CD8-positive, alpha-beta memory T cell (primary cell): Measurements from ENCODE around the gene SLC16A2. TPM values are rescaled to one million over a fixed set of nuclear protein-coding genes. Genes with fewer than 3 reads are reported as not detected.
A peak's percentile ranks its signal among the peaks of the same experiment; 100 is the strongest.

Experiments
- CTCF ChIA-PET: fragments of 350-600 bp; sonication (Branson Sonifier 250); formaldehyde crosslinking; loops from one replicate; lab custom pipeline; 2021; ENCODE audit warnings: antibody characterized with exemption; lab: Charles Lee
- POLR2A ChIA-PET: fragments of 350-600 bp; sonication (Branson Sonifier 250); formaldehyde crosslinking; loops from one replicate; lab custom pipeline; 2021; ENCODE audit warnings: antibody characterized with exemption; lab: Charles Lee
- DNase-seq, 5 donors: peaks; one replicate each; pipeline versions ENCODE4 v3.0.0 to v3.0.0-alpha.2; 2020 to 2022; ENCODE audit warnings: mixed read lengths in 1 of 5
- H3K27ac ChIP-seq: one replicate; pipeline ENCODE4 v1.7.0; 2013; ENCODE audit warnings: low read depth, mild to moderate bottlenecking, low read length, moderate library complexity
- H3K27me3 ChIP-seq: 2 replicates; pipeline ENCODE4 v1.7.0; 2013; ENCODE audit warnings: low read length, mild to moderate bottlenecking; ENCODE audit not compliant: insufficient read depth, poor library complexity, severe bottlenecking
- H3K36me3 ChIP-seq: 2 replicates; pipeline ENCODE4 v1.7.0; 2013; ENCODE audit warnings: mild to moderate bottlenecking, low read length, moderate library complexity; ENCODE audit not compliant: insufficient read depth
- H3K4me1 ChIP-seq: 2 replicates; pipeline ENCODE4 v1.7.0; 2013; ENCODE audit warnings: mild to moderate bottlenecking, low read length, moderate library complexity; ENCODE audit not compliant: insufficient read depth
- H3K4me3 ChIP-seq: 2 replicates; pipeline ENCODE4 v1.7.0; 2013; ENCODE audit warnings: mild to moderate bottlenecking, low read length
- H3K9me3 ChIP-seq: 2 replicates; pipeline ENCODE4 v1.7.0; 2013; ENCODE audit warnings: mild to moderate bottlenecking, low read length
- H3K27ac Mint-ChIP-seq, 8 donors: one replicate each; pipeline ENCODE4 v1.8.0; 2020 to 2021; ENCODE audit warnings: mixed read lengths in 8 of 8, mild to moderate bottlenecking in 6 of 8, inconsistent platforms in 3 of 8, moderate library complexity in 3 of 8
- H3K27me3 Mint-ChIP-seq, 2 donors: one replicate each; pipeline ENCODE4 v1.8.0; 2020 to 2021; ENCODE audit warnings: mixed read lengths in 2 of 2, mild to moderate bottlenecking in 1 of 2, moderate library complexity in 1 of 2
- H3K36me3 Mint-ChIP-seq, 3 donors: one replicate each; pipeline ENCODE4 v1.8.0; 2020 to 2021; ENCODE audit warnings: mixed read lengths in 3 of 3, inconsistent platforms in 1 of 3, mild to moderate bottlenecking in 1 of 3
- H3K4me1 Mint-ChIP-seq, 3 donors: one replicate each; pipeline ENCODE4 v1.8.0; 2020 to 2021; ENCODE audit warnings: mixed read lengths in 3 of 3, inconsistent platforms in 1 of 3, mild to moderate bottlenecking in 1 of 3
- H3K4me3 Mint-ChIP-seq, 7 donors: one replicate each; pipeline ENCODE4 v1.8.0; 2020 to 2021; ENCODE audit warnings: mixed read lengths in 7 of 7, mild to moderate bottlenecking in 6 of 7, moderate library complexity in 4 of 7, inconsistent platforms in 2 of 7
- H3K9me3 Mint-ChIP-seq, 5 donors: one replicate each; pipeline ENCODE4 v1.8.0; 2020 to 2022; ENCODE audit warnings: mixed read lengths in 5 of 5, mild to moderate bottlenecking in 3 of 5, moderate library complexity in 2 of 5, inconsistent platforms in 1 of 5
- polyA plus RNA-seq: library from polyadenylated mRNA; unstranded; fragments of 300-500 nt; fragmentation: Illumina TruSeq; gene quantifications from one replicate; pipeline ENCODE4 v1.2.3, GENCODE V29; 2021
- total RNA-seq, 2 experiments: library from RNA; stranded (reverse); gene quantifications; one replicate each; pipeline ENCODE4 v1.2.3, GENCODE V29; 2021

The SLC16A2 gene
- total and polyA plus RNA-seq, 3 experiments from 2014 or later = 0.24 to 0.78 (median 0.46) TPM

GRCh38 chrX:74535086-74535407, 113.8 kb downstream of the SLC16A2 start:
- Histone ChIP-seq H3K27ac (no peak overlapping the region), H3K4me3 (peak overlapping the region; percentile 55), H3K4me1 (no peaks in the 10 kb centered on the region), H3K36me3 (no peaks in the 10 kb centered on the region), H3K27me3 (no peaks in the 10 kb centered on the region), H3K9me3 (no peaks in the 10 kb centered on the region)
- peaks cover 0 to 3% (median 0%) of the 10 kb centered on the region in 5 donors for H3K9me3 Mint-ChIP-seq
- CTCF ChIA-PET = no interaction called here
- peak overlapping the region; percentile 70 to 91 (median 84) for H3K27ac Mint-ChIP-seq
- H3K27me3 Mint-ChIP-seq = peaks cover 0 to 16% of the 10 kb centered on the region in 2 donors
- H3K4me1 Mint-ChIP-seq = peaks cover 15 to 23% (median 17%) of the 10 kb centered on the region in 3 donors
- no peaks in the 10 kb centered on the region for H3K36me3 Mint-ChIP-seq
- DNase-seq = no peak
- H3K4me3 Mint-ChIP-seq = peak overlapping the region; percentile 82 to 91 (median 86)
- POLR2A ChIA-PET = no interaction called here

GRCh38 chrX:74535408-74536151, 114.3 kb downstream of the SLC16A2 start:
- peaks cover 0 to 3% (median 0%) of the 10 kb centered on the region in 5 donors for H3K9me3 Mint-ChIP-seq
- no peaks in the 10 kb centered on the region for H3K4me1 ChIP-seq
- peak overlapping the region; percentile 55 for H3K4me3 ChIP-seq
- H3K27ac Mint-ChIP-seq = peak overlapping the region; percentile 80 to 90 (median 86)
- POLR2A ChIA-PET = no interaction called here
- CTCF ChIA-PET = no interaction called here
- no peaks in the 10 kb centered on the region for H3K9me3 ChIP-seq
- peak overlapping the region; percentile 82 to 91 (median 86) for H3K4me3 Mint-ChIP-seq
- peak overlapping the region; percentile 24 for H3K27ac ChIP-seq
- no peaks in the 10 kb centered on the region for H3K36me3 Mint-ChIP-seq
- peaks cover 0 to 16% of the 10 kb centered on the region in 2 donors for H3K27me3 Mint-ChIP-seq
- no peaks in the 10 kb centered on the region for H3K36me3 ChIP-seq
- peaks cover 15 to 23% (median 17%) of the 10 kb centered on the region in 3 donors for H3K4me1 Mint-ChIP-seq
- H3K27me3 ChIP-seq = no peaks in the 10 kb centered on the region
- peak; percentile 7 to 58 (median 16) for DNase-seq

GRCh38 chrX:74536152-74536831, 115.0 kb downstream of the SLC16A2 start:
- H3K27ac Mint-ChIP-seq = peak overlapping the region; percentile 71 to 90 (median 85)

GRCh38 chrX:74536832-74537371, 115.6 kb downstream of the SLC16A2 start:
- no peak for DNase-seq
- Mint-ChIP-seq H3K27ac (peak overlapping the region in 5 of 8 donors; percentile 55 to 84 (median 71)), H3K4me3 (peak overlapping the region; percentile 82 to 91 (median 86)), H3K27me3 (peaks cover 0 to 16% of the 10 kb centered on the region in 2 donors), H3K36me3 (no peaks in the 10 kb centered on the region), H3K9me3 (peaks cover 0 to 3% (median 0%) of the 10 kb centered on the region in 5 donors), H3K4me1 (peaks cover 15 to 23% (median 17%) of the 10 kb centered on the region in 3 donors)
- Histone ChIP-seq H3K4me3 (peak overlapping the region; percentile 55), H3K27me3 (no peaks in the 10 kb centered on the region), H3K36me3 (no peaks in the 10 kb centered on the region), H3K4me1 (no peaks in the 10 kb centered on the region), H3K27ac (no peak overlapping the region), H3K9me3 (no peaks in the 10 kb centered on the region)
- ChIA-PET POLR2A (no interaction called here), CTCF (no interaction called here)

More at GRCh38 chrX:74536152-74536831, 115.0 kb downstream of the SLC16A2 start:
- Histone ChIP-seq H3K9me3 (no peaks in the 10 kb centered on the region), H3K27me3 (no peaks in the 10 kb centered on the region), H3K4me1 (no peaks in the 10 kb centered on the region), H3K4me3 (peak overlapping the region; percentile 55), H3K36me3 (no peaks in the 10 kb centered on the region), H3K27ac (peak overlapping the region; percentile 24)
- ChIA-PET CTCF (no interaction called here), POLR2A (no interaction called here)
- peak; percentile 8 to 51 (median 15) for DNase-seq
- peaks cover 0 to 16% of the 10 kb centered on the region in 2 donors for H3K27me3 Mint-ChIP-seq
- H3K36me3 Mint-ChIP-seq = no peaks in the 10 kb centered on the region
- H3K4me1 Mint-ChIP-seq = peaks cover 15 to 23% (median 17%) of the 10 kb centered on the region in 3 donors
- H3K9me3 Mint-ChIP-seq = peaks cover 0 to 3% (median 0%) of the 10 kb centered on the region in 5 donors
- peak overlapping the region; percentile 82 to 91 (median 86) for H3K4me3 Mint-ChIP-seq

GRCh38 chrX:74540635-74541249, 119.4 kb downstream of the SLC16A2 start:
- H3K4me3 ChIP-seq = no peak overlapping the region
- Mint-ChIP-seq H3K27ac (no peak overlapping the region), H3K4me3 (no peak overlapping the region), H3K4me1 (peaks cover 0 to 5% (median 1%) of the 10 kb centered on the region in 3 donors), H3K9me3 (no peaks in the 10 kb centered on the region), H3K36me3 (no peaks in the 10 kb centered on the region), H3K27me3 (peaks cover 0 to 15% of the 10 kb centered on the region in 2 donors)
- no peaks in the 10 kb centered on the region for H3K9me3 ChIP-seq
- no peaks in the 10 kb centered on the region for H3K27me3 ChIP-seq
- POLR2A ChIA-PET = no interaction called here
- no peak for DNase-seq
- no peak overlapping the region for H3K27ac ChIP-seq
- H3K4me1 ChIP-seq = no peaks in the 10 kb centered on the region
- no peaks in the 10 kb centered on the region for H3K36me3 ChIP-seq
- CTCF ChIA-PET = no interaction called here

- CTCF ChIA-PET = interaction anchor here (0.9 to 1.9 kb wide), 2 partner anchors 53 to 163 kb away, joined by 3 to 4 read pairs; no protein-coding TSS in a partner anchor
These were observed 124.7 kb downstream of the SLC16A2 start for GRCh38 chrX:74545880-74546523.

GRCh38 chrX:74546984-74547383, 125.7 kb downstream of the SLC16A2 start:
- POLR2A ChIA-PET = interaction anchor here (0.6 kb wide), 2 partner anchors 21 to 105 kb away, joined by 3 to 4 read pairs; no protein-coding TSS in a partner anchor

More at GRCh38 chrX:74545880-74546523, 124.7 kb downstream of the SLC16A2 start:
- H3K27ac ChIP-seq = no peak overlapping the region
- peaks cover 0 to 3% of the 10 kb centered on the region in 2 donors for H3K27me3 Mint-ChIP-seq
- DNase-seq = no peak
- H3K27ac Mint-ChIP-seq = no peak overlapping the region
- no peaks in the 10 kb centered on the region for H3K36me3 ChIP-seq
- no peaks in the 10 kb centered on the region for H3K9me3 ChIP-seq
- peaks cover 3 to 6% (median 4%) of the 10 kb centered on the region in 3 donors for H3K4me1 Mint-ChIP-seq
- no peaks in the 10 kb centered on the region for H3K36me3 Mint-ChIP-seq
- H3K4me3 ChIP-seq = no peak overlapping the region
- H3K4me1 ChIP-seq = no peaks in the 10 kb centered on the region
- H3K9me3 Mint-ChIP-seq = no peaks in the 10 kb centered on the region
- POLR2A ChIA-PET = no interaction called here
- no peak overlapping the region for H3K4me3 Mint-ChIP-seq
- H3K27me3 ChIP-seq = no peaks in the 10 kb centered on the region

More at GRCh38 chrX:74546984-74547383, 125.7 kb downstream of the SLC16A2 start:
- H3K27me3 Mint-ChIP-seq = peaks cover 0 to 3% of the 10 kb centered on the region in 2 donors
- H3K9me3 Mint-ChIP-seq = no peaks in the 10 kb centered on the region
- H3K4me3 Mint-ChIP-seq = no peak overlapping the region
- H3K4me3 ChIP-seq = no peak overlapping the region
- peak overlapping the region in 1 of 8 donors; percentile 11 for H3K27ac Mint-ChIP-seq
- no peaks in the 10 kb centered on the region for H3K9me3 ChIP-seq
- no peaks in the 10 kb centered on the region for H3K36me3 Mint-ChIP-seq
- no peaks in the 10 kb centered on the region for H3K36me3 ChIP-seq
- CTCF ChIA-PET = interaction anchor here (0.5 to 1.9 kb wide), 3 partner anchors 27 to 1060 kb away, joined by 3 to 4 read pairs (median 3); no protein-coding TSS in a partner anchor
- no peaks in the 10 kb centered on the region for H3K4me1 ChIP-seq
- DNase-seq = no peak
- no peaks in the 10 kb centered on the region for H3K27me3 ChIP-seq
- no peak overlapping the region for H3K27ac ChIP-seq
- H3K4me1 Mint-ChIP-seq = peaks cover 3 to 6% (median 4%) of the 10 kb centered on the region in 3 donors
